A673 (cell line): ENCODE measurements around the gene CDKN2B-AS1. TPM values are rescaled to one million over a fixed set of nuclear protein-coding genes. Genes with fewer than 3 reads are reported as not detected.

ENCODE experiments used
- BruUV-seq: library from RNA; stranded (reverse); fragments of 400-500 nt; replicated peaks from 2 replicates; lab custom pipeline; 2021; lab: Mats Ljungman, UMichigan
- CTCF ChIA-PET: fragments of 300-600 bp; sonication (Branson Sonifier 250); formaldehyde crosslinking; loops from one replicate; lab custom pipeline; 2022; ENCODE audit warnings: antibody characterized with exemption; lab: Charles Lee
- POLR2A ChIA-PET: fragments of 300-600 bp; sonication (Branson Sonifier 250); formaldehyde crosslinking; loops from one replicate; lab custom pipeline; 2022; ENCODE audit warnings: antibody characterized with exemption; ENCODE audit not compliant: low non-redundant PET; lab: Charles Lee
- DNase-seq: peaks from one replicate; pipeline ENCODE4 v3.0.0-alpha.2; 2015; ENCODE audit warnings: low spot score
- H3K27ac ChIP-seq: fragments of 200-600 bp; sonication (generic); 2 replicates; pipeline ENCODE4 v1.5.1; 2016; ENCODE audit warnings: mixed run types, low read depth, mild to moderate bottlenecking, mixed read lengths, antibody characterized with exemption, low read length; ENCODE audit not compliant: poor library complexity, severe bottlenecking
- H3K27me3 ChIP-seq: fragments of 200-600 bp; sonication (generic); replicated peaks from 2 replicates; pipeline ENCODE4 v1.6.1; 2017; ENCODE audit warnings: mixed run types, low read depth, mild to moderate bottlenecking, mixed read lengths, antibody characterized with exemption, low read length; ENCODE audit not compliant: insufficient read depth, poor library complexity
- H3K36me3 ChIP-seq: fragments of 200-600 bp; sonication (generic); 2 replicates; pipeline ENCODE4 v1.6.1; 2016; ENCODE audit warnings: mixed run types, mild to moderate bottlenecking, mixed read lengths, antibody characterized with exemption, low read length; ENCODE audit not compliant: insufficient read depth, poor library complexity, severe bottlenecking
- H3K4me1 ChIP-seq: fragments of 200-600 bp; sonication (generic); 2 replicates; pipeline ENCODE4 v1.6.1; 2017; ENCODE audit warnings: mixed run types, mild to moderate bottlenecking, mixed read lengths, antibody characterized with exemption, low read length; ENCODE audit not compliant: insufficient read depth, poor library complexity, severe bottlenecking
- H3K4me3 ChIP-seq: fragments of 200-600 bp; sonication (generic); 2 replicates; pipeline ENCODE4 v1.5.1; 2016; ENCODE audit warnings: low read depth, mixed run types, mild to moderate bottlenecking, mixed read lengths, low read length; ENCODE audit not compliant: poor library complexity, severe bottlenecking
- H3K9me3 ChIP-seq: fragments of 200-600 bp; sonication (generic); 2 replicates; pipeline ENCODE4 v1.6.1; 2016; ENCODE audit warnings: mixed run types, low read depth, mild to moderate bottlenecking, mixed read lengths, antibody characterized with exemption, low read length; ENCODE audit not compliant: poor library complexity, severe bottlenecking
- CTCF ChIP-seq: fragments of 300-800, 200-600 bp; sonication (generic); conservative IDR thresholded peaks from 2 replicates; pipeline ENCODE4 v1.5.1; 2017; ENCODE audit warnings: low read depth, mild to moderate bottlenecking, antibody characterized with exemption, low read length, moderate library complexity, mixed read lengths
- EZH2 ChIP-seq: fragments of 200-600 bp; sonication (generic); IDR thresholded peaks from 2 replicates; pipeline ENCODE4 v1.6.1; 2017; ENCODE audit warnings: borderline replicate concordance, low read depth, mild to moderate bottlenecking, mixed read lengths, antibody characterized with exemption, low read length; ENCODE audit not compliant: poor library complexity, severe bottlenecking
- intact Hi-C: fragments of 100-400 bp; cut with micrococcal nuclease; formaldehyde crosslinking; loops from one replicate; pipeline ENCODE4 v1.10.0; 2022; ENCODE audit not compliant: unreplicated experiment
- total RNA-seq: library from RNA; stranded (reverse); gene quantifications from 2 replicates; pipeline ENCODE4 v1.2.3, GENCODE V29; 2021

Gene CDKN2B-AS1
- total RNA-seq, 1 experiment from 2014 or later = not detected

GRCh38 chr9:22031655-22032411, 37.2 kb downstream of the CDKN2B-AS1 start:
- no peak overlapping the region for H3K27ac ChIP-seq
- no peak for DNase-seq
- no peaks in the 10 kb centered on the region for H3K9me3 ChIP-seq
- BruUV-seq = no TSS peak
- no peaks in the 10 kb centered on the region for H3K4me1 ChIP-seq
- TF ChIP-seq CTCF = no peak
- TF ChIP-seq EZH2 = no peak
- no peak overlapping the region for H3K4me3 ChIP-seq
- intact Hi-C loops = no loop called here
- no peaks in the 10 kb centered on the region for H3K36me3 ChIP-seq
- CTCF ChIA-PET = no interaction called here
- POLR2A ChIA-PET = no interaction called here
- no peaks in the 10 kb centered on the region for H3K27me3 ChIP-seq

- CTCF ChIA-PET = no interaction called here
- H3K27ac ChIP-seq = no peak overlapping the region
- no peaks in the 10 kb centered on the region for H3K27me3 ChIP-seq
- H3K36me3 ChIP-seq = no peaks in the 10 kb centered on the region
- H3K4me1 ChIP-seq = no peaks in the 10 kb centered on the region
- H3K4me3 ChIP-seq = no peak overlapping the region
- POLR2A ChIA-PET = no interaction called here
- no peak for DNase-seq
- intact Hi-C loops = no loop called here
- TF ChIP-seq EZH2 (no peak), CTCF (no peak)
- H3K9me3 ChIP-seq = no peaks in the 10 kb centered on the region
- BruUV-seq = no TSS peak
Observed at GRCh38 chr9:22033012-22033630, 38.5 kb downstream of the CDKN2B-AS1 start.

- ChIA-PET POLR2A (no interaction called here), CTCF (no interaction called here)
- H3K36me3 ChIP-seq = no peaks in the 10 kb centered on the region
- H3K4me1 ChIP-seq = no peaks in the 10 kb centered on the region
- no peaks in the 10 kb centered on the region for H3K9me3 ChIP-seq
- H3K4me3 ChIP-seq = no peak overlapping the region
- no peak for TF ChIP-seq EZH2
- TF ChIP-seq CTCF = no peak
- H3K27ac ChIP-seq = no peak overlapping the region
- no peak for DNase-seq
- BruUV-seq = no TSS peak
- H3K27me3 ChIP-seq = no peaks in the 10 kb centered on the region
- intact Hi-C loops = no loop called here
Observed at GRCh38 chr9:22035591-22036011, 41.0 kb downstream of the CDKN2B-AS1 start.
